ENCODE results near the gene TSHR.

Gene TSHR

DNA sequence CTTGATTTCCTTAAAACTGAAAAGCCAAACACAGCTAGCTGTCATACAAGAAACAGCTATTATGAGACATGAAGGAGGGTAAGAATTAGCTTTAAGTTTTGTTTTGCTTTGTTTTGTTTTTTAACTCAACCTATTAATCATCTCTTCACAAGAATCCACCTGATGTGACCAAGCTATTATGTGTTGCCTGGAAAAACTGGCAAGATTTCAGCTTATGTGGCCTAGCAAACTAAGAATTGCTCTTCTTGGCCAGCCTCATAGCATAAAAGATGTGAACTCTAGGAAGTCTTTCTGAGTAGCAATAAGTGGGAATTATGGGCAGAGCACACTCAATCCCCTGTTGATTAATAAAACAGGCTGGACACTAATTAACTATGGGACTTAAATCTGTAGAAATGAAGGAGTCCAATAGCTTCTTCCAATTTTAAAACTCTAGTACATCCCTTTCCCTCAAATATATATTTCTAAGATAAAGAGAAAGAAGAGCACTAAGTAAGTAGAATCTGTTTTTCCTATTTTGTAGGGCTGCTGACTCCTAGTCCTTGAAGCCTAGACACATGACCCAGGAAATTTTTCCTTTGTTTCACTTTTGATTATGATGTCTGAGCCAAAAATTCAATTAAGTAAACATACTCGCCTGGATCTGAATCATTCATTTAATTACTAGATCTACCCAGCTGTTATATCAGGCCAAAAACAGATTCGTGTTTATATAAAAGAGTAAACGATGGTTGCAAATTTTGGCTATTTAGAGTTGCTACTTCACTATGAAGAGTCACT lies 189.6 kb downstream of the TSHR start:
- peak; percentile 88 for DNase-seq

GRCh38 chr14:81147140-81147897 lies 191.9 kb downstream of the TSHR start:
- peak; percentile 63 for DNase-seq

- DNase-seq = no peak
Observed at GRCh38 chr14:81148635-81149034, 193.2 kb downstream of the TSHR start.

- no peak for DNase-seq
Observed at GRCh38 chr14:81153187-81153586, 197.8 kb downstream of the TSHR start.

DNA sequence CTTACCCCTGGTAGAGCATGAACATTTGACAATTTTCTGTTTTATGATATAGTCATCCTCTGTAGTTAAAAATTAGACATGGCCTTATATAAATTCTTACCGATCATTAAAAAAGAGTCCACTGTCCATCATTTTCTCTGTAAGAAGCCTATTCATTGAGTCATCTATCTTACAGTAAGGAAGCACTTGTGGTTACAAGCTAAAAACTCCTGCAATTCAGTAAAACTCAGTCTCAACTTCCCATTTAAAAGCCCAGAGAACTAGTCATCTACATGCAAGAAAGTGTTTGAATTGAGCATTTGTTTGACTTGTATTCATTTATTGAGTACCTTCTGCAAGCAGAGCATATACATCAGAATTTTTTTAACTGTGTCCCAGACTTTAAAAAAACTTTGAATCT lies 202.0 kb downstream of the TSHR start:
- no peak for DNase-seq

GRCh38 chr14:81161088-81161487 lies 205.7 kb downstream of the TSHR start:
- DNase-seq = no peak

DNA sequence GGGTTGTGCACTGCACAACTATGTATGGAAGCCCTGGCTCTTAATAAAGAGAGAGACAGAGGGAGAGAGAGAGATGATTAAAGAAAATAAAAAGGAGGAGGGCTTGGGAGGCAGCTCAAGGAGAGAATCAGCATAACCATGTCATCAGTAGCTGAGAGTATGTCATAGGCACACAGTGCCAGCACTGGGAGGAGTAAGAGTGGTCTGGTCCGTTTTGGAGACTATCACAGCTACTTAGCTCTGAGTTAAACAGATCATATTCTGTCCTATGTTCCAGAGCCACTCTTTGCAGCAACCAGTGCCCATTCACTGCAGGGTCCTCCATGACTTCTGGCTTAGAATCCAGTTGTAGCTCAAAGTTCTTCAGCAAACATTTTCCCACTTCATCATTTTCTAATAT lies 206.3 kb downstream of the TSHR start:
- no peak for DNase-seq

DNA sequence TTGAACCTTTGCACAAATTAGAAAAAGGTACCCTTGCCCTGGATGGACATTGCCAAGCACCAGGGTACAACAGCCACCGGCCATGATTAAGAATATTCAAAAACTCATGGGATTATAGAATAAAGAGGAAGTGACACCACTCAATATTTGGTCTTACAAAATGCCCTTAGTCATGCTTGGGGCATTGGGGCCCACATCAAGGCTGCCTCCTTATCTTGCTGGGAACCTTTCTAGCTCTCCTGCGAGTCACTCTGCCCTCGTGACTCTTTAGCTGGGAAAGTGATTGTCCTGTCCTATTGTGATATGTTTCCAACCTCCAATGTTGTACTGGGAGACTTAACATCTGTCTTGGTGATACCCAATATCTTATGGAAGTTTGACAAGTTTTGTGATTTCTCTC lies 207.5 kb downstream of the TSHR start:
- DNase-seq = no peak

DNA sequence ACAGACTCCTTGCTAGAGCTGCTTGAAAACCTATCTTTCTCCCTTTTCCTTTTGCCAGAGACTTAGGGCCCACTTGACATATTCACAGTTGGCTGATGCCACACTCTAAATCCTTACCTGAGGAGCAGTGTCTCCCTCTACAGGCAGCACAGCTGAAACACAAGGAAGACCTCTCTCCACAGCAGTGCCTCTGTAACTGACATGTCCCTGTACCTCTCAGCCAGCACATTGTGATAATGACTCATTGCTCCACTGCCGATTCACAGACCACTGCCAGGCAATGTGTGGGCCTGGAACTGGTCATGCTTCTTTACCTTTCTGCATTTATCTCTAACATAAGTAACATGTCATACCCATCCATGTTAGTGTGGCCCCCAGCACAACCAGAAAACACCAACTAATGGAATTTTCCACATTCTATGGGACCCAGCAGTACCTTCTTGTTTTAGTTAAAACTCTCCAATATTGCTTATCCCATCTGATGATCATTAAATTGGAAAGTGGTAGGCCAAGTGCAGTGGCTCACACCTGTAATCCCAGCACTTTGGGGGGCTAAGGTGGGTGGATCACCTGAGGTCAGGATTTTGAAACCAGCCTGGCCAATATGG lies 208.8 kb downstream of the TSHR start:
- DNase-seq = peak; percentile 77

DNA sequence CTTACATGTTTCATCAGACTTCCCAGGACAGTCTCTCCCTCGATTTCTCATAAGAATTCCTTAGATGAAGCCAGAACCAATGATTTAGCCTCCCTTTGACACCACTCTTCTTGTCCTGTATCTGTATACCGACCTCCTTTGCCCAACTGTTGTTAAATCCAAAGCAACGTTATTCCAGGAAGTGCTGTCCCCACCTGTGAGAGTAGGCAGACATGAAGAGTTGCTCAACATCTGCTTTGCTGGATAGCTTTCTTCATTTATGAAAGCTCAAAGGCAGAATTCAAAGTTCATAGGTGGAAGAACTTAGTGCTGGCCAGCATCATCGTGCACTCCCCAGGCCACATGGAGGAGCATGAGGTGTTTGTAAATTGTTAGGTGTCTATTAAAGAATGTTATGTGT lies 209.8 kb downstream of the TSHR start:
- DNase-seq = no peak

- DNase-seq = no peak
Observed at GRCh38 chr14:81166121-81166520, 210.7 kb downstream of the TSHR start.

DNA sequence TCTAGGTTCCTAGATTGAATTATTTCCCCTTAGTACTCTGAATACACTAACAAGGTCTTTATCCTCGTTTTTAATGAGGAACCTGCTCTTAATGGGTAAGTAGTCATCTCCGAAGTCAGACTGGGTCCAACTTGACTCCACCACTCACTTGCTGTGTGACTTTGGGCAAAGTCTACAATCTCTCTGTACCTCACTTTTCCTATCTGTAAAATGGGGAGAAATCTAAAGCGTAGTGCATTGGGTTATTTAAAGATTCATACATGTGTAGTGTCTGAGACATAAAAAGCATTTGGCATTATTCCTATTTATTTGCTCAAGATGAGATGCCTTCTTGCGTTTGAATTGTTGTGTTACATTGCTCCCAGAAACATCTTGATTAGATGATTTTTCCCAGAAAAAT lies 213.8 kb downstream of the TSHR start:
- DNase-seq = no peak

DNA sequence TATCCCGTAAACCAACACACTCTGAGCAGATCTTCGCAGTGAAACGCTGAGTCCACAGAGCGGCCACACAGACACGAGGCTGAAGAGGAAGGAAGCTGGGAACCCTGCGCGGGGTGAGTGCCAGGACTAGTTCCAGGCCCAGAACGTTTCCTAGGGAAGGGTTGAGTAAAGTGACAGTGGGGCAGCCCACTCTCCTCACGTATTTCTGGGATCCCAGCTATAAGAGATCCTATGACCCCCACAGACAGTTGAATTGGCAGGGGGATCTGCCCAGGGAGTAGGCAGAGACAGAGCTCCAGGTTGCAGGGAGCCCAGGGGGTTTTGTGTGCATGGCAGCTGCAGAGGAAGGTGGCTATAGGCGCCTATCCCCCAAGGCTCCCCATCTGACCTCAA lies 214.3 kb downstream of the TSHR start:
- DNase-seq = no peak

GRCh38 chr14:81170104-81170828 lies 214.8 kb downstream of the TSHR start:
- peak; percentile 89 for DNase-seq

GRCh38 chr14:81170829-81171195 lies 215.4 kb downstream of the TSHR start:
- no peak for DNase-seq

DNA sequence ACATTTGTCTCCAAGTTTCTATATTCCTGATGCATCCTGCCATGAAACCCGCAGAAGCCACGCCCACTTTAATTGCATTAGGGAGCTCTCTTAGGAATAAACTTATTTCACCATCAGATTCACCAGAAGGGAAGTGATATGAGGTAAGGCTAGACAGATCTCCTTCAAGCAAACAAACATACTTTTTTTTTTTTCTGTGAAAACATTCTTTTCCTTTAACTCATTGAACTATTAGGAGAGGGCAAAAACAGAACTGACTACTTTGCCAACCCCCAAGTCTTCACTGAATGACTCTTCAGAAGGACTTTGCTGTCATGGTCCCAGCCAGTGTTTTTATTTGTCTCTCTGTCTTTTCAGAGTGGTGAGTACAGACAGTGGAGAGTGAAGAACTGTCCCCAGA lies 216.9 kb downstream of the TSHR start:
- no peak for DNase-seq

DNA sequence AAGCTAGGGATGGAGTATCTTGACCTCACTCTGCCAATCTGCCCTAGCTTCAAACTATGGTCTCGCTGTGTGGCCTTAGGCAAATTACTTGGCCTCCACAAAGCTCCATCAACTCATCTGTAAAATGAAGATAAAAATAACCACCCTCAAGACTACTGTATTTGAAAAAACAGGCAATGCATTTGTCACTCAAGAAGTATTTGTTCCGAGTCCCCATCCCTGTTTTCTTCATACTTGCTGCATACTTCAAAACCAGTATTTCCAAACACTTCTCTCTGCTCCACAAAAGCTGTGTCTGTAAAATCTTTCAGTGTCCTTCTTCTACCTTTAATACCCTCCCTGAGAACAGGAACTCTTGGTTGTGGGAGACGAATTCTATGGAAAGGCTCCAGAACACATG lies 217.5 kb downstream of the TSHR start:
- no peak for DNase-seq

DNA sequence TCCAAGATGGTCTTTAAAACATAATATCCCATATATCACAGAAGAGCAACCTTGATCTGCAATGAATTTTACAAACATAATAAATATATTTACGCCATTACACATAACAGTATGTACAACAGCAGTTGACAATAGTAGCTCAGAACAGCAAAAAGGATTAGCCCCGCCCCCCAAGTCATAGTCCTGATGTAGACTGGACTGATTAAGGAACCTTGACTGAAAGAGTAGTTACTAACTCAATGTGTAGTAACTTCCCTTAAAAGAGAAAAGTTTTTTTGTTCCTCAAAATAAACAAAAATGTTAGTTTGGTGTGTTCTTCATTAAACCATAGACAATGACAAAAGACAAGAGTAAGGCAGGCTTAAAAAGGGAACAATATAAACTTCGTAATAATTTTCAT lies 220.8 kb downstream of the TSHR start:
- no peak for DNase-seq

- no peak for DNase-seq
Observed at GRCh38 chr14:81177225-81177624, 221.8 kb downstream of the TSHR start.

GRCh38 chr14:81178063-81178462 lies 222.6 kb downstream of the TSHR start:
- DNase-seq = no peak

GRCh38 chr14:81179631-81180030 lies 224.2 kb downstream of the TSHR start:
- no peak for DNase-seq

DNA sequence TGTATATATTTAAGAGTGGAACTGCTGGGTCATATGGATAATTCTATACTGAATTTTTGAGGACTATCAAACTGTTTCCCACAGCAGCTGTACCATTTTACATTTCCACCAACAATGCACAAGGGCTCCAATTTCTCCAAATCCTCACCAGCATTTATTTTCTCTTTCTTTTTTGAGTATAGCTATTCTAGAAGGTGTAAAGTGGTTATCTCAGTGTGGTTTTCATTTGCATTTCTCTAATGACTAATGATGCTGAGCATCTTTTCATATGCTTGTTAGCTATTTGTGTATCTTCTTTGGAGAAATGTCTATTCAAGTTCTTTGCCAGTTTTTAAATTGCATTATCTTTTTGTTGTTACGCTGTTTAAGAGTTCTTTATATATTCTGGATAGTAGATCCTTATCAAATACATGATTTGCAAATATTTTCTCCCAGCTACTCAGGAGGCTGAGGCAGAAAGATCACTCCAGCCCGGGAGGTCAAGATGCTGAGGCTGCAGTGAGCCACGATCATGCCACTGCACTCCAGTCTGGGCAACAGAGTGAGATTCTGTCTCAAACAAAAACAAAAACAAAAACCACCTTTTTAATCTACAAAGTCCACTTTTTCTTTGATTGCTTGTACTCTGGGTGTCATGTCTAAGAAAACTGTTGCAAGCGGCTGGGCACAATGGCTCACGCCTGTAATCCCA lies 232.6 kb downstream of the TSHR start:
- no peak for DNase-seq

DNA sequence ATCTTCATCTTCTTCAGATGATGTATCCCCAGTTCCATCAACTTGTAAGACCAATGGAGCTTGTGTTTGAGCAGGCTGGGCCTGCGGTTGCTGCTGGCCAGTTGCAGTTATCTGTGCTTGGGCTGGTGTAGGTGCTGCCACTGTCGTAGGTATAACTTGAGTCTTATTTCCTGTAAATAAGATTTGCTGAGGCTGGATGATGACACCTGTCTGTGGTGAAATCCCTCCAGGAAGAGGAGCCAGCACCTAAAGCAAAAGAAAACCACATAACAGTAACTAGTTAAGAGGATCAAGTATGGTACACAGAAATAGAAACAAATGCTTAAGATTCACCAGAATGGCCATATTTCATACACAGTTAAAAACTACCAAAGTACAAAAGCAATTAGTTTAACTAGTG lies 237.2 kb downstream of the TSHR start:
- no peak for DNase-seq
